ENCODE results near the gene SNRK. TPM values are rescaled to one million over a fixed set of nuclear protein-coding genes. Genes with fewer than 3 reads are reported as not detected.

The SNRK gene
- total RNA-seq, 1 donor from 2014 or later, result 46.3 TPM

GRCh38 chr3:43394041-43394554 lies 107.8 kb downstream of the SNRK start:
- peak overlapping the region; percentile 33 for H3K27ac ChIP-seq
- peaks cover 13% of the 10 kb centered on the region for H3K4me1 ChIP-seq
- H3K36me3 ChIP-seq, result no peaks in the 10 kb centered on the region
- TF ChIP-seq, protein P1, sequence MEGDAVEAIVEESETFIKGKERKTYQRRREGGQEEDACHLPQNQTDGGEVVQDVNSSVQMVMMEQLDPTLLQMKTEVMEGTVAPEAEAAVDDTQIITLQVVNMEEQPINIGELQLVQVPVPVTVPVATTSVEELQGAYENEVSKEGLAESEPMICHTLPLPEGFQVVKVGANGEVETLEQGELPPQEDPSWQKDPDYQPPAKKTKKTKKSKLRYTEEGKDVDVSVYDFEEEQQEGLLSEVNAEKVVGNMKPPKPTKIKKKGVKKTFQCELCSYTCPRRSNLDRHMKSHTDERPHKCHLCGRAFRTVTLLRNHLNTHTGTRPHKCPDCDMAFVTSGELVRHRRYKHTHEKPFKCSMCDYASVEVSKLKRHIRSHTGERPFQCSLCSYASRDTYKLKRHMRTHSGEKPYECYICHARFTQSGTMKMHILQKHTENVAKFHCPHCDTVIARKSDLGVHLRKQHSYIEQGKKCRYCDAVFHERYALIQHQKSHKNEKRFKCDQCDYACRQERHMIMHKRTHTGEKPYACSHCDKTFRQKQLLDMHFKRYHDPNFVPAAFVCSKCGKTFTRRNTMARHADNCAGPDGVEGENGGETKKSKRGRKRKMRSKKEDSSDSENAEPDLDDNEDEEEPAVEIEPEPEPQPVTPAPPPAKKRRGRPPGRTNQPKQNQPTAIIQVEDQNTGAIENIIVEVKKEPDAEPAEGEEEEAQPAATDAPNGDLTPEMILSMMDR (IDR thresholded peaks at IDR 0.05), result no peak
- no peak overlapping the region for H3K4me3 ChIP-seq
- H3K9me3 ChIP-seq, result no peaks in the 10 kb centered on the region
- DNase-seq, result no peak
- no peaks in the 10 kb centered on the region for H3K27me3 ChIP-seq
- intact Hi-C loops (cut with DNase I), result no loop called here
- peak; percentile 74 for ATAC-seq

DNA sequence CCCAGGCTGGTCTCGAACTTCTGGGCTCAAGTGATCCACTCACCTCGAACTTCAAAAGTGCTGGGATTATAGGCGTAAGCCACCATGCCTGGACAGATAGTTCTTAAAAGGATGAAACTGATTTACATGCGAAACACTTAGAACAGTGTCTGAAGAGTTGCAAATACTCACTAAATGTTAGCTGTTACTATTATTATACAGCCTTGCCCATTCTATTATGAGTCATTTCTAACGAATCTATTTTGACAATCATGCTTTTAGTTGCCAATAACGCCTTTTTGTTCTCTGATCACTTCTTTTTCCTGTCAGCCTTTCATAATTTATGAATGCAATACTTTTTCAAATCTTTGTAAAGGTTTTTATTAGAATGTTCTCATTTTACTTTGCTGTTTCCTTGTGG lies 112.7 kb downstream of the SNRK start:
- DNase-seq (no peak), ATAC-seq (no peak)
- no peak overlapping the region for H3K27ac ChIP-seq
- H3K27me3 ChIP-seq, result no peaks in the 10 kb centered on the region
- H3K36me3 ChIP-seq, result no peaks in the 10 kb centered on the region
- H3K4me1 ChIP-seq, result peaks cover 8% of the 10 kb centered on the region
- intact Hi-C loops (cut with DNase I), result no loop called here
- no peak overlapping the region for H3K4me3 ChIP-seq
- TF ChIP-seq, protein P1 (IDR thresholded peaks at IDR 0.05), result no peak
- no peaks in the 10 kb centered on the region for H3K9me3 ChIP-seq

DNA sequence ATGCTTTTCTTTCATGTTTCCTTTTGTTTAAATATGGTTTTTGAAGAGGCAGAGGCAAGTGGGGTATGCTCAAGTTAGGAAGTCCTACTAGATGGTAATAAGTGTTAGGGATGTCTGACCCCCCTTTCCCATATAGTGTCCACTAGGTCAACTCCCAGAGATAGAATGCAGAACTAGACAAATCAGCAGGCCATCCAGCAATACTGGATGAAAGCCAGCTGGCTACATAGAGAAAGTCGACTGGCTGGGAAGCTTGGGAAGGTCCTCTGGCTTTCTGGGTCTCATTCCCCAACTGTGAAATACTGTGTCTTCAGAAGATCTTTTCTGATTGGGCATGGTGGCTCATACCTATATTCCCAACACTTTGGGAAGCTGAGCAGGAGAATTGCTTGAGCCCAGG lies 113.8 kb downstream of the SNRK start:
- Histone ChIP-seq H3K4me1 (peaks cover 8% of the 10 kb centered on the region), H3K36me3 (no peaks in the 10 kb centered on the region), H3K4me3 (no peak overlapping the region), H3K27me3 (no peaks in the 10 kb centered on the region), H3K27ac (no peak overlapping the region), H3K9me3 (no peaks in the 10 kb centered on the region)
- ATAC-seq (no peak), DNase-seq (no peak)
- TF ChIP-seq, protein P1 (IDR thresholded peaks at IDR 0.05), result no peak
- intact Hi-C loops (cut with DNase I), result no loop called here

Other genes starting within 250 kb of the SNRK start
- gene POMGNT2, start 180.5 kb upstream of the SNRK start, total RNA-seq, result 10.8 TPM

Data from upper lobe of right lung (tissue), 1 donor.